ENCODE data around the gene PLXDC2.

DNA sequence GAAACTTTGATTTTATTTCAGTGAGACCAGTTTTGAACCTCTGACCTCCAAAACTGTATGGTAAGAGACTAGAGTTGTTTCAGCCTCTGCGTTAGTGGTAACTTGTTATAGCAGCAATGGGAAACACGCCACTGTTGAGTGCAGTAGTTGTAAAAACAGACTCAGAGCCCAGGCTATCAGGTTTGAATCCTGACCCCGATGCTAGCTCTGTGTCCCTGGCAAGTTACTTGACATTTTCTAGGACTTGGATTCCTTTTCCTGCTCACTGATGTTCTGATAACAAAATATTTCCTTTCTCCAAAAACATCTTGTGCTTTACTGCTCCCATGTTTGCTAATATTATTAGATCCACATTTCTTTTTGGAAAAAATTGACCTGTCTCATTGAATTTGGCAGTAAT, 131.0 kb downstream of the PLXDC2 start:
- TF ChIP-seq, protein P1, sequence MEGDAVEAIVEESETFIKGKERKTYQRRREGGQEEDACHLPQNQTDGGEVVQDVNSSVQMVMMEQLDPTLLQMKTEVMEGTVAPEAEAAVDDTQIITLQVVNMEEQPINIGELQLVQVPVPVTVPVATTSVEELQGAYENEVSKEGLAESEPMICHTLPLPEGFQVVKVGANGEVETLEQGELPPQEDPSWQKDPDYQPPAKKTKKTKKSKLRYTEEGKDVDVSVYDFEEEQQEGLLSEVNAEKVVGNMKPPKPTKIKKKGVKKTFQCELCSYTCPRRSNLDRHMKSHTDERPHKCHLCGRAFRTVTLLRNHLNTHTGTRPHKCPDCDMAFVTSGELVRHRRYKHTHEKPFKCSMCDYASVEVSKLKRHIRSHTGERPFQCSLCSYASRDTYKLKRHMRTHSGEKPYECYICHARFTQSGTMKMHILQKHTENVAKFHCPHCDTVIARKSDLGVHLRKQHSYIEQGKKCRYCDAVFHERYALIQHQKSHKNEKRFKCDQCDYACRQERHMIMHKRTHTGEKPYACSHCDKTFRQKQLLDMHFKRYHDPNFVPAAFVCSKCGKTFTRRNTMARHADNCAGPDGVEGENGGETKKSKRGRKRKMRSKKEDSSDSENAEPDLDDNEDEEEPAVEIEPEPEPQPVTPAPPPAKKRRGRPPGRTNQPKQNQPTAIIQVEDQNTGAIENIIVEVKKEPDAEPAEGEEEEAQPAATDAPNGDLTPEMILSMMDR (IDR thresholded peaks at IDR 0.05): no peak
- TF ChIP-seq, protein P2, sequence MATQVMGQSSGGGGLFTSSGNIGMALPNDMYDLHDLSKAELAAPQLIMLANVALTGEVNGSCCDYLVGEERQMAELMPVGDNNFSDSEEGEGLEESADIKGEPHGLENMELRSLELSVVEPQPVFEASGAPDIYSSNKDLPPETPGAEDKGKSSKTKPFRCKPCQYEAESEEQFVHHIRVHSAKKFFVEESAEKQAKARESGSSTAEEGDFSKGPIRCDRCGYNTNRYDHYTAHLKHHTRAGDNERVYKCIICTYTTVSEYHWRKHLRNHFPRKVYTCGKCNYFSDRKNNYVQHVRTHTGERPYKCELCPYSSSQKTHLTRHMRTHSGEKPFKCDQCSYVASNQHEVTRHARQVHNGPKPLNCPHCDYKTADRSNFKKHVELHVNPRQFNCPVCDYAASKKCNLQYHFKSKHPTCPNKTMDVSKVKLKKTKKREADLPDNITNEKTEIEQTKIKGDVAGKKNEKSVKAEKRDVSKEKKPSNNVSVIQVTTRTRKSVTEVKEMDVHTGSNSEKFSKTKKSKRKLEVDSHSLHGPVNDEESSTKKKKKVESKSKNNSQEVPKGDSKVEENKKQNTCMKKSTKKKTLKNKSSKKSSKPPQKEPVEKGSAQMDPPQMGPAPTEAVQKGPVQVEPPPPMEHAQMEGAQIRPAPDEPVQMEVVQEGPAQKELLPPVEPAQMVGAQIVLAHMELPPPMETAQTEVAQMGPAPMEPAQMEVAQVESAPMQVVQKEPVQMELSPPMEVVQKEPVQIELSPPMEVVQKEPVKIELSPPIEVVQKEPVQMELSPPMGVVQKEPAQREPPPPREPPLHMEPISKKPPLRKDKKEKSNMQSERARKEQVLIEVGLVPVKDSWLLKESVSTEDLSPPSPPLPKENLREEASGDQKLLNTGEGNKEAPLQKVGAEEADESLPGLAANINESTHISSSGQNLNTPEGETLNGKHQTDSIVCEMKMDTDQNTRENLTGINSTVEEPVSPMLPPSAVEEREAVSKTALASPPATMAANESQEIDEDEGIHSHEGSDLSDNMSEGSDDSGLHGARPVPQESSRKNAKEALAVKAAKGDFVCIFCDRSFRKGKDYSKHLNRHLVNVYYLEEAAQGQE (IDR thresholded peaks at IDR 0.05; ENCODE audit: insufficient read depth in 1 of 2, low read depth in 2 of 2, low read length in 1 of 2): no peak

All from Panc1 (cell line).